Measurements from ENCODE around the gene GOLGA6D.
"Not testable (repeated sequence)": the region's sequence is repeated elsewhere in the genome, so short reads cannot be mapped to it uniquely, and the experiment has no call there.

- TF ChIP-seq CTCF (IDR thresholded peaks at IDR 0.05; ENCODE audit: low read depth, low read length, poor library complexity, severe bottlenecking); EZH2phosphoT487 (IDR thresholded peaks at IDR 0.05; ENCODE audit: borderline replicate concordance, low read length): not testable (repeated sequence)
Measured at GRCh38 chr15:75258034-75258433, 24.6 kb upstream of the GOLGA6D start, which contains the start of gene GOLGA6C.

Data from DOHH2 (cell line).